Mesenteric fat pad (tissue), 1 donor: Measurements from ENCODE around the gene MGRN1. TPM values are rescaled to one million over a fixed set of nuclear protein-coding genes. Genes with fewer than 3 reads are reported as not detected.
A peak's percentile ranks its signal among the peaks of the same experiment; 100 is the strongest.

Experiments used
- DNase-seq: peaks from one replicate; pipeline ENCODE4 v3.0.0-alpha.2; 2020; ENCODE audit warnings: low spot score
- total RNA-seq: library from RNA; stranded (reverse); fragmentation: NEBNext Ultra II Directional; extraction: Animal tissue kit (Norgen Biotek cat#: 25700); gene quantifications from one replicate; pipeline ENCODE4 v1.2.1, GENCODE V29; 2021
- donor health status: DM: yes; HTN: yes; CAD: no.

Gene MGRN1
- total RNA-seq, 1 donor from 2014 or later: 74.1 TPM

DNA sequence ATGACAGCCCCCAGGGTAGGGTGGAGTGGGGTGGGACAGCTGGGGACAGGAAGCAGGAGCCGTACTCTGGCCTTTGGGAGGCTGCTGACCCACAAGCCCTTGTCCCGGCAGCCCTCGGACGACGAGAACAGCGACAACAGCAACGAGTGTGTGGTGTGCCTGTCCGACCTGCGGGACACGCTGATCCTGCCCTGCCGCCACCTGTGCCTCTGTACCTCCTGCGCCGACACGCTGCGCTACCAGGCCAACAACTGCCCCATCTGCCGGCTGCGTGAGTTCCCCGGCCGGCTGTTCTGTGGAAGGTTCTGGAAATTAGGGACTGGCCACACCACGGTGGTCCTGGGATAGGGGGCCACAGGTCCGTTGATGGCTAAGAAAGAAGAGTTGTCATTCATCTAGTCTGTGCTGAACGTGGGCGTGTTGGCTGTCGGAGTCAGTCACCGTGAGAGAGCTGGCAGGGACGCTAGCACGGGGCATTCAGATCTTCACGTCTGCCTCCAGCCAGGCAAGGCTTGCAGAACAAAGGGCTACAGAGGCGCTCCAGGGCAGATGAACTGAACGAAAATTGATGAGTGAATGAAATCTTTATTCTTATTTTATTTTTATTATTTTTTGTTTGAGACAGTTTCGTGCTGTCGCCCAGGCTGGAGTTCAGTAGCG, 48.9 kb downstream of the MGRN1 start:
- DNase-seq: no peak

- no peak for DNase-seq
Measured at GRCh38 chr16:4674926-4675530, 50.4 kb downstream of the MGRN1 start.

DNA sequence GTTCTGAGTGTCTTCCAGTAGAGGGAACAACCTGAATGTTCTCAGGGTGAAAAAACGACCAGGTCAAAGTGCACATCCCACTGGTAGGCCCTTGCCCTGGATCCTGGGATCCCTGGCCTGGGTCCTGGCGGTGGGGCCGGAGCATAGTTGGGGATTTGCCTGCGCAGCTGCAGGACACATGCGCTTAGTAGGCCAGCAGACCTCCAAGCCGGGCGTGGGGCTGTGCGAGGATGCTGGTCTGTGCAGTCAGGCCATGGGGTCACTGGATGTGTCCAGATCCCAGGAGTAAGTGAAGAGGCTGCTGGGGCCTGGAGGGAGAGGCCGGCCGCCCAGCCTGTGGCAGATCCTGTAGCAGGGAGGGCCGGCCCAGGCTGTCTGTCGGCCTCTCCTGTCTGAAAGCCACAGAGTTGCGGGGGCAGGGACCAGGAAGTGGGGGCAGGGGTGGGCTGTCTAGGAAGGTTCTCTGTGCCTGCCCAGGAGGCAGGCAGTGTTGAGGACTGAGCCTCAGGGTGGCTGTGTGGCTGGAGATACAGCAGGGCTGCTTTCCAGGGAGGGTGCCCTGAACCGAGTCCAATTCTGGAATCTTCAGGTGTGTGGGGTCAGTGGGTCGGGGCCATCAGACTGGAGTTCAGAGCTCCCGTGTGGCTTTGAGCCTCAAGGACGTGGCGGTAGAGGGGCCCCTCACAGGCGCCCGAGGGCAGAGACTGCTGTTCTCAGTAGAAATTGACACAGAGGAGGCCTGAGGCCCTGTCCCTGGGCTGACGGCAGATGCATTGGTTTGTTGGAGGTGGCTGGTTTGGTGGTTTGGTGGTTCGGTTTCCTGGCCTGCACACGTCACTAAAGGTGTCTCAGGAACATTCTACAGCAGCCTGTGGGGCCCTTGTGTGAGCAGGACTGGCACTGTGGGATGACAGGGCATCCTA, 51.5 kb downstream of the MGRN1 start:
- DNase-seq: no peak

GRCh38 chr16:4676831-4677230, 52.2 kb downstream of the MGRN1 start:
- no peak for DNase-seq

DNA sequence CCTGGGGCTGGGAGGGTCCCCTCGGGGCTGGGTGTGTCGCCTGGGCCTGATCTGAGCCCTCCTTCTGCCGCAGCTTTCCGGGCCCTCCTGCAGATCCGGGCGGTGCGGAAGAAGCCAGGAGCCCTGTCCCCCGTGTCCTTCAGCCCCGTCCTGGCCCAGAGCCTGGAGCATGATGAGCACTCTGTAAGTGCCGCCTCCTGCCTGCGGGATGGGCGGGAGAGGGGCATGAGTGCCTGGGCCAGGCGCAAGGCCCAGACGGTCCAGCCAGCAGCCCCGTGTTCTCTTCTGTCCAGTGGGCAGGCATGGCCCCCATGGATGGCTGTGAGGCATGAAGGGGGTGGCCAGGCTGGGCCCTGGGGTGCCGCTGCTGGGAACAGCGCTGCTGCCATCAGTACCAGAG, 52.8 kb downstream of the MGRN1 start:
- no peak for DNase-seq

DNA sequence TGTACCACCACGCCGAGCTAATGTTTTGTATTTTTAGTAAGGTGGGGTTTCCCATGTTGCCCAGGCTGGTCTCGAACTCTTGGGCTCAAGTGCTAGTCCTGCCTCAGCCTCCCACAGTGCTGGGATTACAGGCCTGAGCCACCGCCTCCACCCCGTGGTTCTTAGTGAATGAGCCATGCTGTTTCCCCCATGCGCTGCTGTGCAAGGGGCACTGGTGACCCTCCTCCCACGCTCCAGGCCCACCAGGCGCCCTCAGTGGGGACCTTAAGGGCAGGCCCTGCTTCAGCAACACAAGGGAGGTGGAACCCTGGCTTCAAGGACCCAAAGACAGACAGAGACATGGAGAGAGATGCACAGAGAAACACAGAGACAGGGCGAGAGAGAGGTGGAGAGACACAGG, 53.4 kb downstream of the MGRN1 start:
- DNase-seq: no peak

DNA sequence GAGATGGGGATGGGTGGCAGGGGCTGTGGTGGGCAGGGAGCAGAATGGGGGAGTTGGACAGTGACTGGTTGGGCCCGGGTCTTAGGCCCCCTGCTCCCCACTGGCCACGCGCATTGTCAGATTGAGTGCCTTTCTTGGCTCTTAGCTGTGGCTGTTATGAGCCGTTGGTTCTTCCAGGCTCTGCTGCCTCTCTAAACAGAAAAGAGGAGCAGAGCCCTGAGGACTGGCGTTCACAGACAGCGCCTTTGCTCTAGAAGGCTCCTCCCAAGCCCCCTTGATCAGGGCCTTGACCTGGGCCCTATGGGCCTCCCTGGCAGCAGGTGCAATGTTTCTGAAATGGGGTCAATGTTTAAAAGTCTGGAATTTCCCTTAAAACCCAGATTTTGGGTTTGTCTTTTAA, 54.0 kb downstream of the MGRN1 start:
- no peak for DNase-seq

DNA sequence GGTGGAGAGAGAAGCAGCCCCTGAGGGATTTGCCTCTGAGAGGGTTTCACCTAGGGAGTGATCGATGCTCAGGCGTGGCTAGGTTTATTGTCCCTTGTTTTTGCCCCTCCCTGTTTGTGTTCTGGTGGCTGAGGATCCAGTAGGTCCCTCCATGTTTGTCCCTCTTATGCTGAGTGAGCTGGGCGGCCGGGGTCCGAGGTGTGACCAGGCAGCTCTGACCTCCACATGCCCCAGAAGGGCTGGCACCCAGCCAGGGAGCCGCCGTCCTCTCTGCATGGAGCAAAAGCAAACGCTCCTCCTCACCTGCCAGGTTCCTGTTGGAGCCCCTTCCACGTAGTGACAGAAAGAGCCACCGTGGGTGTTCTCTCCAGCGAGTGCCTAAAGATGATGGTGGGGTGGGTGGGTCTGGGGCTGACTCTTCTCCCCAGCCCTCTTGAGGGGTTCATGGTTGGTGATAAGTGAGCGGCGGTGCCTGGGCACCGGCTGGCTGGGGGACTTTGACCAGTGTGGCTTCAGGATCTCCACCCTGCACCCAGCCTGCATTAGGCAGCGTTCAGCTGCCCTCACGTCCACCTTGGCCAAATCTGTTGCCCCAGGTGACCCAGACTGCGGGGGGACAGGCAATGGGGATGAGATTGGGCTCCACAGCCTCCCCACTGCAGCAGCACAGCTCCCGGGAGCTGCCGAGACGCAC, 54.7 kb downstream of the MGRN1 start:
- no peak for DNase-seq

DNA sequence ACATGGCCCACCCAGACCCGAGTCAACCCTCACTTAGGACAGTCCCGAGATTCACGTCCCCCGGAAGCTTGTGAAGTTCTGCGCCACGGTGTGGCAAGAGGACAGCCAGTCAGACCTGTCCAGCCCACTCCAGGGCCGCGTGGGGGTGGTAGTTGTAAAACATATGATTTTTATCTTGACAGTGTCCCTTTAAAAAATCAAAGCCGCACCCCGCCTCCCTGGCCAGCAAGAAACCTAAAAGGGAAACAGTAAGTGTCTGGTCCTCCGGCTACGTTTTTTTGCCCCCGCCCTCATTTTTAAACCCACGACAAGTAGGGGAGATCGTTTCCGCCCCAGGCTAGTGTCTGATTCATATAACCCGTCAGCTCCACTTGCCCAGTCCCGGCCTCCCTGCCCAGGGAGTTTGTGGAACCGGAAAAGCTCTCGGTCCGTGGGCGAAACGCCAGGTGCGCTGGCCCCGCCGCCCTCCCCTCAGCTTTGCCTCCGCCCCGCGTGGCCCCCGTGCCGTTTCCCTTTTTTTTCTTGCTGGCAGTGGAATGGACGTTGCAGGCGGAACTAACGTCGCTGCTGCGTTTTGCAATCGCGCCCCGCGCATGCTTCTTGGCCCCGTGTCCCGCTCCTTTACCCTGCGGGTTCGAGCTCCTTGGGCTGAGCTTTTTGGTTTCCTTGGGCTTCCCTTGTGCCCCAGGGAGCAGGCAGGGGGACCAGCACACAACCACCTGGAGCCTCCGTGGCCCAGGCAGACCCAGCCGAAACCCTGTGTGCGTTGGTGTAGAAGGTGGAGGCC, 55.4 kb downstream of the MGRN1 start:
- peak; percentile 94 for DNase-seq

- DNase-seq: no peak
Measured at GRCh38 chr16:4680673-4681470, 56.2 kb downstream of the MGRN1 start.

- DNase-seq: no peak
Measured at GRCh38 chr16:4681471-4682083, 57.0 kb downstream of the MGRN1 start.

DNA sequence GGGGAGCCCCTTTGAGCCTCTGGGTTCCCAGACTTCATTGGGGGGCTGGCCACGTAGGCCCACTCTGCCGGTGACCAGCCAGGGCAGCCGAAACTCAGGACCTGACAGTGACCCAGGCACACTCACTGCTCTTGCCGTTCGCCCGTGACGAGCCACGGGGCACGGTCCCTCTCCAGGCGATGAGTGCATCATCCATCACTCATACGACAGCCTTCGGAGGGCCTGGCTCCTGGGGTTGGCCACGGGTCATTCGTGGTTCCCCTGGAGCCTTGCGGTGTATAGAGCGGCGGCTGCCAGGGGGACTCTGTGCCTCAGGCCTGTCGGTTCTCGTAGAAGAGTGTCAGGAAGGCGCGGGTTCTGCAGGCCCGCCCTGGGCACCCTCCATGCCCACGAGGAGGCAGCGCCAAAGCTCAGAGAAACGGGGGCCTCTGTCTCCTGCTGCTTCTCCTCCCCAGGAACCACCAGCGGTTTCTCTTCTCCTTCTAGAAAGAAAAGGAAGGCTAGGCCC, 57.5 kb downstream of the MGRN1 start:
- no peak for DNase-seq

DNA sequence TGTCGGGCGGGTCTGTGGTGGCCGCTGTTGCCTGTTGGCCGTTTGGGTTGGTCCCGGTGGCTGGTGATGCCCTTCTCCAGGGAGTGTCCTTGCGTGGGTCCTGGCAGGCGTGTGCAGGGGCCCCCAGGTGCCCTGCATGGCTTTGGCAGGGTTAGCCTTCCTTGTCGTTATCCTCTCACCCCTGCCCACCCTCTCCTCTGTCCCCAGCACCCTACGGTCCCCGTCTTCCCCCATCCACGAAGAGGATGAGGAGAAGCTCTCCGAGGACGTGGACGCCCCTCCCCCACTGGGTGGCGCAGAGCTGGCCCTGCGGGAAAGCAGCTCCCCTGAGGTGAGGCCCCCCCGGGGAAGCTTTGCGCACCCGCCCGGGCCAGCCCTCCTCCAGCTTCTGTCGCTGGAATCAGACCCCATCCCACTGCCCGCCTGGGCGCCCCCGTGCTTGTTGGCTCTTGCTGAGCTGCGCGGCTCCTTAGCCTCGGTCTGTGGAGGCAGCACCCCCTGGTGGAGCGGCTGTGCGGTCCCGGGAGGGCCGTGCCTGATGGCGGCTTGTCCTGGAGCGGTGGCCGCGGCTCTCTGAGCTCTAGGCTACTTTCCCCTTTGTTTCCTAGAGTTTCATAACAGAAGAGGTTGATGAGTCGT, 58.1 kb downstream of the MGRN1 start:
- no peak for DNase-seq

- DNase-seq: no peak
Measured at GRCh38 chr16:4683255-4684057, 58.8 kb downstream of the MGRN1 start.

GRCh38 chr16:4684058-4684715, 59.6 kb downstream of the MGRN1 start:
- no peak for DNase-seq

DNA sequence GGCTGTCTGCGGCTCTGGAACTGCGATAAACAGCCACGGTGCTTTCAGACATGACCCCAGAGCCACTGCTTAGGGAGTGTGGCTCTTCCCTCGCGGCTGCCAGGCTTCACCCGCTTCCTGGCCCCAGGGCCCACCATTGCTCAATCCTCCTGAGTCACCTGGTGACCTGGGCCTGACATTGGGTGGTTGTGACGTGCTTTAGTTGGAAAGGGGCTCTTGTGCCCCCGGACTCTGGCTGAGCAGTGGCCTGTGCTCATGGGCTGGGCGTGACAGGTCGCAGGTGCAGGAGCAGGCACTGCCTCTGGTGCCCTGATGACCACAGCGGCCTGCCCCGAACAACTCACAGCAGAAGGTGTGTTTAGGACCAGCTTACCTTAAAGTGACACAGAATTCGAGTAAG, 60.1 kb downstream of the MGRN1 start:
- DNase-seq: no peak

GRCh38 chr16:4685292-4685691, 60.7 kb downstream of the MGRN1 start:
- no peak for DNase-seq
